GM06990 (cell line): ENCODE data around the gene GRIK2.

ENCODE experiments used
- DNase-seq: peaks from one replicate; pipeline ENCODE4 v3.0.0-alpha.2; 2011; ENCODE audit not compliant: insufficient read length; ENCODE audit errors: extremely low read depth
- H3K27me3 ChIP-seq: replicated peaks from 2 replicates; pipeline ENCODE4 v1.6.0; 2011; ENCODE audit warnings: low read length; ENCODE audit not compliant: control insufficient read depth, insufficient read depth
- H3K36me3 ChIP-seq: 2 replicates; pipeline ENCODE4 v1.5.1; 2011; ENCODE audit warnings: low read length; ENCODE audit not compliant: control insufficient read depth, insufficient read depth
- H3K4me3 ChIP-seq: replicated peaks from 2 replicates; pipeline ENCODE4 v1.5.1; 2011; ENCODE audit warnings: low read depth, mild to moderate bottlenecking, control low read depth, low read length
- CTCF ChIP-seq: IDR thresholded peaks from 2 replicates; pipeline ENCODE4 v1.5.1; 2011; ENCODE audit warnings: low read length, control low read depth, mild to moderate bottlenecking, inconsistent platforms; ENCODE audit not compliant: insufficient read depth, poor library complexity, severe bottlenecking

GRIK2 gene

GRCh38 chr6:101434601-101435000 is 41.1 kb downstream of the GRIK2 start:
- no peak for DNase-seq
- Histone ChIP-seq H3K4me3 (no peak overlapping the region), H3K36me3 (no peaks in the 10 kb centered on the region), H3K27me3 (no peaks in the 10 kb centered on the region)
- no peak for TF ChIP-seq CTCF

GRCh38 chr6:101435038-101435437 is 41.5 kb downstream of the GRIK2 start:
- Histone ChIP-seq H3K4me3 (no peak overlapping the region), H3K36me3 (no peaks in the 10 kb centered on the region), H3K27me3 (no peaks in the 10 kb centered on the region)
- DNase-seq: no peak
- no peak for TF ChIP-seq CTCF

GRCh38 chr6:101439790-101440189 is 46.3 kb downstream of the GRIK2 start:
- Histone ChIP-seq H3K27me3 (no peaks in the 10 kb centered on the region), H3K36me3 (no peaks in the 10 kb centered on the region), H3K4me3 (no peak overlapping the region)
- TF ChIP-seq CTCF: no peak
- DNase-seq: no peak

GRCh38 chr6:101443315-101443714 is 49.8 kb downstream of the GRIK2 start:
- no peak for TF ChIP-seq CTCF
- no peak for DNase-seq
- H3K4me3 ChIP-seq: no peak overlapping the region
- H3K27me3 ChIP-seq: no peaks in the 10 kb centered on the region
- no peaks in the 10 kb centered on the region for H3K36me3 ChIP-seq

- H3K27me3 ChIP-seq: no peaks in the 10 kb centered on the region
- H3K36me3 ChIP-seq: no peaks in the 10 kb centered on the region
- DNase-seq: no peak
- no peak overlapping the region for H3K4me3 ChIP-seq
- TF ChIP-seq CTCF: no peak
These were observed 51.2 kb downstream of the GRIK2 start for GRCh38 chr6:101444717-101445116.

- no peak for TF ChIP-seq CTCF
- Histone ChIP-seq H3K4me3 (no peak overlapping the region), H3K36me3 (no peaks in the 10 kb centered on the region), H3K27me3 (no peaks in the 10 kb centered on the region)
- no peak for DNase-seq
These were observed 52.0 kb downstream of the GRIK2 start for GRCh38 chr6:101445527-101445926.
